GM19043 (cell line): ENCODE data around the gene CYP26B1.

Source experiments
- ATAC-seq: cut with Tn5 transposase; IDR thresholded peaks from one replicate; pipeline ENCODE4 v1.9.1; 2021; ENCODE audit warnings: low read depth; ENCODE audit not compliant: unreplicated experiment

The CYP26B1 gene

GRCh38 chr2:72147303-72147971 lies at the start of gene CYP26B1:
CYP26B1 (minus strand) TSS chr2:72147862; CDS start chr2:72147834, 28 bp downstream.
- no peak for ATAC-seq

- ATAC-seq: no peak
These were observed 46.1 kb upstream of the CYP26B1 start for GRCh38 chr2:72193723-72194122.

- ATAC-seq: no peak
These were observed 43.8 kb upstream of the CYP26B1 start for GRCh38 chr2:72191441-72191840.

GRCh38 chr2:72185206-72185605 lies 37.5 kb upstream of the CYP26B1 start:
- no peak for ATAC-seq

GRCh38 chr2:72183466-72183865 lies 35.8 kb upstream of the CYP26B1 start:
- ATAC-seq: no peak

- no peak for ATAC-seq
These were observed 35.4 kb upstream of the CYP26B1 start for GRCh38 chr2:72183016-72183415.

- ATAC-seq: no peak
These were observed 34.9 kb upstream of the CYP26B1 start for GRCh38 chr2:72182547-72182946.

GRCh38 chr2:72181616-72182015 lies 34.0 kb upstream of the CYP26B1 start:
- ATAC-seq: no peak

GRCh38 chr2:72180351-72180750 lies 32.7 kb upstream of the CYP26B1 start:
- ATAC-seq: no peak

GRCh38 chr2:72178551-72178950 lies 30.9 kb upstream of the CYP26B1 start:
- ATAC-seq: no peak

GRCh38 chr2:72176281-72176680 lies 28.6 kb upstream of the CYP26B1 start:
- ATAC-seq: no peak

GRCh38 chr2:72175636-72176035 lies 28.0 kb upstream of the CYP26B1 start:
- ATAC-seq: no peak

- ATAC-seq: no peak
These were observed 26.1 kb upstream of the CYP26B1 start for GRCh38 chr2:72173640-72174321.

GRCh38 chr2:72172478-72172877 lies 24.8 kb upstream of the CYP26B1 start:
- ATAC-seq: no peak

- ATAC-seq: no peak
These were observed 18.6 kb upstream of the CYP26B1 start for GRCh38 chr2:72166279-72166678.

GRCh38 chr2:72165792-72166191 lies 18.1 kb upstream of the CYP26B1 start:
- ATAC-seq: no peak

GRCh38 chr2:72162574-72162973 lies 14.9 kb upstream of the CYP26B1 start:
- no peak for ATAC-seq

- ATAC-seq: no peak
These were observed 11.7 kb upstream of the CYP26B1 start for GRCh38 chr2:72159211-72159993.

- ATAC-seq: no peak
These were observed 10.5 kb upstream of the CYP26B1 start for GRCh38 chr2:72157871-72158771.

GRCh38 chr2:72156872-72157271 lies 9.2 kb upstream of the CYP26B1 start:
- no peak for ATAC-seq
